ENCODE data around the gene CNTNAP2.

GRCh38 chr7:146486519-146486918 lies 369.9 kb downstream of the CNTNAP2 start:
- TF ChIP-seq POLR2A (IDR thresholded peaks at IDR 0.05) (no peak), CTCF (IDR thresholded peaks at IDR 0.05) (no peak)

Data from heart left ventricle (tissue), 13 donors.